KMS-11 (cell line): Measurements from ENCODE around the gene MSMO1.

Experiments used
- H2AFZ ChIP-seq: fragments of 200-600 bp; sonication (generic); 2 replicates; pipeline ENCODE4 v1.6.1; 2016; ENCODE audit warnings: antibody characterized with exemption, mixed run types, low read depth
- H3K27ac ChIP-seq: fragments of 200-600 bp; sonication (generic); 2 replicates; pipeline ENCODE4 v1.6.1; 2016; ENCODE audit warnings: mild to moderate bottlenecking, mixed run types
- H3K27me3 ChIP-seq: fragments of 200-600 bp; sonication (generic); 2 replicates; pipeline ENCODE4 v1.6.1; 2017; ENCODE audit warnings: mild to moderate bottlenecking, low read depth, mixed run types, moderate library complexity; ENCODE audit not compliant: insufficient read depth
- H3K36me3 ChIP-seq: fragments of 200-600 bp; sonication (generic); 2 replicates; pipeline ENCODE4 v1.6.1; 2017; ENCODE audit warnings: mild to moderate bottlenecking, mixed run types; ENCODE audit not compliant: insufficient read depth
- H3K4me1 ChIP-seq: fragments of 200-600 bp; sonication (generic); 2 replicates; pipeline ENCODE4 v1.6.1; 2016; ENCODE audit warnings: mild to moderate bottlenecking, low read depth, mixed run types; ENCODE audit not compliant: poor library complexity, severe bottlenecking
- H3K4me2 ChIP-seq: fragments of 200-600 bp; sonication (generic); 2 replicates; pipeline ENCODE4 v1.7.0; 2016; ENCODE audit warnings: mild to moderate bottlenecking, mixed run types
- H3K4me3 ChIP-seq: fragments of 200-600 bp; sonication (generic); IDR thresholded peaks from 2 replicates; pipeline ENCODE4 v1.6.1; 2017; ENCODE audit warnings: low read depth, low read length, mixed read lengths; ENCODE audit not compliant: insufficient read depth
- H3K79me2 ChIP-seq: fragments of 200-600 bp; sonication (generic); 2 replicates; pipeline ENCODE4 v1.6.1; 2016; ENCODE audit warnings: low read depth, mixed run types; ENCODE audit not compliant: insufficient read depth
- H3K9ac ChIP-seq: fragments of 200-600 bp; sonication (generic); 2 replicates; pipeline ENCODE4 v1.6.1; 2016; ENCODE audit warnings: mild to moderate bottlenecking, mixed run types
- H4K20me1 ChIP-seq: fragments of 200-600 bp; sonication (generic); 2 replicates; pipeline ENCODE4 v1.6.1; 2016; ENCODE audit warnings: mild to moderate bottlenecking, mixed run types; ENCODE audit not compliant: insufficient read depth
- CTCF ChIP-seq: fragments of 200-600 bp; sonication (generic); conservative IDR thresholded peaks from 2 replicates; pipeline ENCODE4 v1.6.1; 2017; ENCODE audit warnings: low read depth, mild to moderate bottlenecking, antibody characterized with exemption, low read length, moderate library complexity, mixed read lengths

MSMO1 gene

GRCh38 chr4:165382640-165383039 lies 55.2 kb downstream of the MSMO1 start:
- Histone ChIP-seq H3K4me2 (no peak overlapping the region), H2AFZ (no peak overlapping the region), H3K4me1 (peaks cover 5% of the 10 kb centered on the region), H3K9ac (no peak overlapping the region), H3K27ac (no peak overlapping the region), H3K36me3 (no peaks in the 10 kb centered on the region), H3K27me3 (no peaks in the 10 kb centered on the region), H3K4me3 (no peak overlapping the region), H4K20me1 (no peaks in the 10 kb centered on the region), H3K79me2 (no peaks in the 10 kb centered on the region)
- TF ChIP-seq CTCF, result no peak

GRCh38 chr4:165383591-165384073 lies 56.2 kb downstream of the MSMO1 start:
- Histone ChIP-seq H3K79me2 (no peaks in the 10 kb centered on the region), H3K36me3 (no peaks in the 10 kb centered on the region), H3K4me3 (no peak overlapping the region), H3K27ac (no peak overlapping the region), H3K27me3 (no peaks in the 10 kb centered on the region), H4K20me1 (no peaks in the 10 kb centered on the region), H3K9ac (no peak overlapping the region), H2AFZ (no peak overlapping the region), H3K4me1 (no peaks in the 10 kb centered on the region), H3K4me2 (no peak overlapping the region)
- no peak for TF ChIP-seq CTCF

- TF ChIP-seq CTCF, result no peak
- no peak overlapping the region for H2AFZ ChIP-seq
- H4K20me1 ChIP-seq, result no peaks in the 10 kb centered on the region
- no peak overlapping the region for H3K4me3 ChIP-seq
- no peak overlapping the region for H3K27ac ChIP-seq
- H3K27me3 ChIP-seq, result no peaks in the 10 kb centered on the region
- H3K79me2 ChIP-seq, result no peaks in the 10 kb centered on the region
- H3K4me2 ChIP-seq, result no peak overlapping the region
- H3K9ac ChIP-seq, result no peak overlapping the region
- no peaks in the 10 kb centered on the region for H3K4me1 ChIP-seq
- H3K36me3 ChIP-seq, result no peaks in the 10 kb centered on the region
Observed at GRCh38 chr4:165384186-165384585, 56.7 kb downstream of the MSMO1 start.

GRCh38 chr4:165384598-165384997 lies 57.1 kb downstream of the MSMO1 start:
- Histone ChIP-seq H3K4me3 (no peak overlapping the region), H3K4me2 (no peak overlapping the region), H3K79me2 (no peaks in the 10 kb centered on the region), H3K27ac (no peak overlapping the region), H4K20me1 (no peaks in the 10 kb centered on the region), H3K36me3 (no peaks in the 10 kb centered on the region), H3K4me1 (no peaks in the 10 kb centered on the region), H3K27me3 (no peaks in the 10 kb centered on the region), H2AFZ (no peak overlapping the region), H3K9ac (no peak overlapping the region)
- TF ChIP-seq CTCF, result no peak
